Measurements from ENCODE around the gene ZNF778. TPM values are rescaled to one million over a fixed set of nuclear protein-coding genes. Genes with fewer than 3 reads are reported as not detected.

ZNF778 gene
- total and polyA plus RNA-seq, 2 experiments from 2014 or later, result 1.3 to 2.9 TPM

DNA sequence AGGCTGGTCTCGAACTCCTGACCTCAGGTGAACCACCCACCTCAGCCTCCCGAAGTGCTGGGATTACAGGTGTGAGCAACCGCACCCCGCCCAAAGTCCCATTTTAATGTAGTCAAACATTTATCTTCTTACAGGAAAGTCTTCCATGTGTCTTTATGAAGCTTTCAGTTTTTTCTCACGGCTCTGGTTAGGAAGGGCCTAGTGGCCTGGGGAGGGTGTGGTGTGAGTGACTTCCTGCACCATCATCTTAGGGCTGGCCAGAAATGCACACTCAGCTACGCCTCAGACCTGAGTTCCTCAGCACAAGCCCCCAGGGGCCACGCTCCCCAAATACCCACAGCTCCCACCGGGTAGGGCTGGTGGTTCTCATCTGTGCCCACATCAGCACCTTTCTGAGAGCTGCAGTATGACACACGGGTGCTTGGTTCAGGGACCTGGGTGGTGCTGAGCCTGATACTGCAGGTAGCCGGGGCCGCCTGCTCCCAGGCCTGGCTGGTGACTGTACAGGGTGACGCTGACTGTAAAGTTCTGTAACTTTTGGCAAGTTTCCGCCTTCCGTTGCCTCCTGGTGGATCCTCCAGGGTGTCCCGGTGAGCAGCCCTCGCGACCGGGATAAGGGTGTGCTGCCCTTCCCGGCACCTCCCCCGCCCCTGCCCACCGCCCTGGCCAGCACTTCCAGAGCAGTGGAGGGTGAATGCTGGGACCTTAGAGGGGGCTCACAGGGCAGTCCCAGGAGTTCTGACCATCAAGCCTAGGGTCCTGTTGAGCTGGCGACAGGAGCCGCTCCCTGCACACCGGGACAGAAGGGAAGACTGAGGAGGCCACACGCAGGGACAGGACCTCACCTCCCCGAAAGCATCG, 52.5 kb downstream of the ZNF778 start:
- Histone ChIP-seq H3K27ac (no peak overlapping the region), H3K4me1 (ENCODE audit: insufficient read depth) (no peaks in the 10 kb centered on the region), H3K9me2 (replicated peaks; ENCODE audit: insufficient read depth) (no peaks in the 10 kb centered on the region), H3K9me3 (ENCODE audit: low read depth) (no peaks in the 10 kb centered on the region), H3K4me2 (no peak overlapping the region), H4K20me1 (ENCODE audit: insufficient read depth, poor library complexity, severe bottlenecking) (peaks cover 8% of the 10 kb centered on the region), H3K36me3 (replicated peaks; ENCODE audit: insufficient read depth, low read depth) (no peaks in the 10 kb centered on the region), H2AFZ (no peak overlapping the region), H3K4me3 (no peak overlapping the region), H3K27me3 (no peaks in the 10 kb centered on the region), H3K79me2 (no peaks in the 10 kb centered on the region)
- TF ChIP-seq, protein P1, sequence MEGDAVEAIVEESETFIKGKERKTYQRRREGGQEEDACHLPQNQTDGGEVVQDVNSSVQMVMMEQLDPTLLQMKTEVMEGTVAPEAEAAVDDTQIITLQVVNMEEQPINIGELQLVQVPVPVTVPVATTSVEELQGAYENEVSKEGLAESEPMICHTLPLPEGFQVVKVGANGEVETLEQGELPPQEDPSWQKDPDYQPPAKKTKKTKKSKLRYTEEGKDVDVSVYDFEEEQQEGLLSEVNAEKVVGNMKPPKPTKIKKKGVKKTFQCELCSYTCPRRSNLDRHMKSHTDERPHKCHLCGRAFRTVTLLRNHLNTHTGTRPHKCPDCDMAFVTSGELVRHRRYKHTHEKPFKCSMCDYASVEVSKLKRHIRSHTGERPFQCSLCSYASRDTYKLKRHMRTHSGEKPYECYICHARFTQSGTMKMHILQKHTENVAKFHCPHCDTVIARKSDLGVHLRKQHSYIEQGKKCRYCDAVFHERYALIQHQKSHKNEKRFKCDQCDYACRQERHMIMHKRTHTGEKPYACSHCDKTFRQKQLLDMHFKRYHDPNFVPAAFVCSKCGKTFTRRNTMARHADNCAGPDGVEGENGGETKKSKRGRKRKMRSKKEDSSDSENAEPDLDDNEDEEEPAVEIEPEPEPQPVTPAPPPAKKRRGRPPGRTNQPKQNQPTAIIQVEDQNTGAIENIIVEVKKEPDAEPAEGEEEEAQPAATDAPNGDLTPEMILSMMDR (IDR thresholded peaks at IDR 0.05; ENCODE audit: poor library complexity), result no peak
- no peak for TF ChIP-seq EZH2phosphoT487 (IDR thresholded peaks at IDR 0.05; ENCODE audit: low read depth, severe bottlenecking, unreplicated experiment)
- TF ChIP-seq EZH2 (IDR thresholded peaks at IDR 0.05; ENCODE audit: borderline replicate concordance), result no peak
- no peak for DNase-seq (ENCODE audit: low spot score)
- 97% methylated on average over 27 of the region's 27 CpGs for WGBS (ENCODE audit: low lambda C conversion rate, missing lambda C conversion rate)

DNA sequence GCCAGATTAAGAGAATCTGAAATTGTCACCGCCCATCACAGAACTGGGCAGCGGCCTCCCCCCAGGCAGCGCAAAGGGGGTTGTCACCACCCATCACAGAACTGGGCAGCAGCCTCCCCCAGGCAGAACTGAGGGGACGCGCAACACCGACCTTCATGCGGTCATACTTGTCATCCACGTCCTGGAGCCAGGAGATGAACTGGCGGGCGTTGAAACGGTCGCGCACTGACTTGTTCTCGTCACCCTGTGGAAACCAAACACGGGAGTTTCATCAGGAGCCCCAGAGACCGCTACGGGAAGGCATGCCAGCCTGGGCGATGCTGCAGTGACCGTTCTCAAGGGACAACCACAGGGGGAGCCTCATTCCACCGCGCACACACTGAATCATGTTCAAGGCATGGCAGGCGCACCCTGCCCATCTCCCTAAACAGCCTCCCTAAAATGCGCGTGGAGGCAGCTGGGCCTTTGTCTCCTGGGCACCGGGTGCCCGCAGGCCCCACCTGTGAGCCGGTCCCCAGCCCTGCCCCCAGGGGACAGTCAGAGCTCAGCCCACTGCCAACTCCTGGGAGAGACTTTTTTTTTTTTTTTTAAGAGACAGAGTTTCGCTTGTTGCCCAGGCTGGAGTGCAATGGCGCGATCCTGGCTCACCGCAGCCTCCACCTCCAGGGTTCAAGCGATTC, 53.3 kb downstream of the ZNF778 start:
- no peaks in the 10 kb centered on the region for H3K36me3 ChIP-seq (replicated peaks; ENCODE audit: insufficient read depth, low read depth)
- DNase-seq (ENCODE audit: low spot score), result no peak
- H3K27ac ChIP-seq, result no peak overlapping the region
- no peaks in the 10 kb centered on the region for H3K27me3 ChIP-seq
- H3K9me3 ChIP-seq (ENCODE audit: low read depth), result no peaks in the 10 kb centered on the region
- 98% methylated on average over 32 of the region's 32 CpGs for WGBS (ENCODE audit: low lambda C conversion rate, missing lambda C conversion rate)
- H4K20me1 ChIP-seq (ENCODE audit: insufficient read depth, poor library complexity, severe bottlenecking), result peaks cover 8% of the 10 kb centered on the region
- no peak overlapping the region for H3K4me2 ChIP-seq
- TF ChIP-seq EZH2phosphoT487 (IDR thresholded peaks at IDR 0.05; ENCODE audit: low read depth, severe bottlenecking, unreplicated experiment), result no peak
- TF ChIP-seq, protein P1 (IDR thresholded peaks at IDR 0.05; ENCODE audit: poor library complexity), result no peak
- no peak for TF ChIP-seq EZH2 (IDR thresholded peaks at IDR 0.05; ENCODE audit: borderline replicate concordance)
- no peak overlapping the region for H2AFZ ChIP-seq
- H3K4me3 ChIP-seq, result no peak overlapping the region
- H3K9me2 ChIP-seq (replicated peaks; ENCODE audit: insufficient read depth), result no peaks in the 10 kb centered on the region
- no peaks in the 10 kb centered on the region for H3K79me2 ChIP-seq
- no peaks in the 10 kb centered on the region for H3K4me1 ChIP-seq (ENCODE audit: insufficient read depth)

DNA sequence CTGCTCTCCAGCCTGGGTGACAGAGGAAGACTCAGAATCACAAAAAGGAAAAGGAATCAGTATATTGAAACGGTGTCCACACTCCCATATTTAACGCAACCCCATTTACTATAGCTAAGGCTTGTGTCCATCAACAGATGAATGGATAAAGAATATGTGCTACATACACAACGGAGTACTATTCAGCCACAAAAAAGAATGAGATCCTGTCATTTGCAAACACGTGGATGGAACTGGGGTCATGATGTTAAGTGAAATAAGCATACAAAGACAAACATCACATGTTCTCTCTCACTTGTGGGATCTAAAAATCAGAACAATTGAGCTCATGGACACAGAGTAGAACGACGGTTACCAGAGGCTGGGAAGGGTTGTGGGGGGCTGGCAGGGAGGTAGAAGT, 55.1 kb downstream of the ZNF778 start:
- no peak overlapping the region for H3K27ac ChIP-seq
- H3K4me2 ChIP-seq, result no peak overlapping the region
- no peak overlapping the region for H2AFZ ChIP-seq
- TF ChIP-seq EZH2 (IDR thresholded peaks at IDR 0.05; ENCODE audit: borderline replicate concordance) (no peak), EZH2phosphoT487 (IDR thresholded peaks at IDR 0.05; ENCODE audit: low read depth, severe bottlenecking, unreplicated experiment) (no peak)
- TF ChIP-seq, protein P1 (IDR thresholded peaks at IDR 0.05; ENCODE audit: poor library complexity), result no peak
- WGBS (ENCODE audit: low lambda C conversion rate, missing lambda C conversion rate), result 97% methylated on average over 6 of the region's 6 CpGs
- no peaks in the 10 kb centered on the region for H3K9me2 ChIP-seq (replicated peaks; ENCODE audit: insufficient read depth)
- no peaks in the 10 kb centered on the region for H3K9me3 ChIP-seq (ENCODE audit: low read depth)
- DNase-seq (ENCODE audit: low spot score), result no peak
- H3K4me3 ChIP-seq, result no peak overlapping the region
- H3K27me3 ChIP-seq, result no peaks in the 10 kb centered on the region
- no peaks in the 10 kb centered on the region for H3K36me3 ChIP-seq (replicated peaks; ENCODE audit: insufficient read depth, low read depth)
- no peaks in the 10 kb centered on the region for H3K79me2 ChIP-seq
- peaks cover 12% of the 10 kb centered on the region for H4K20me1 ChIP-seq (ENCODE audit: insufficient read depth, poor library complexity, severe bottlenecking)
- H3K4me1 ChIP-seq (ENCODE audit: insufficient read depth), result no peaks in the 10 kb centered on the region

All from hepatocyte (in vitro differentiated cells).